ENCODE results near the gene KRT23. TPM values are rescaled to one million over a fixed set of nuclear protein-coding genes. Genes with fewer than 3 reads are reported as not detected.
A peak's percentile ranks its signal among the peaks of the same experiment; 100 is the strongest.

The KRT23 gene
- total and polyA plus RNA-seq, 2 of the 13 experiments (the other 11 are each of a cell fraction or from before 2014, with no cell fraction given): 24.7 to 51.1 TPM

- H3K9me3 ChIP-seq (ENCODE audit: low read length): no peaks in the 10 kb centered on the region
- peak; percentile 57 for DNase-seq (ENCODE audit: low spot score)
- intact Hi-C loops (cut with micrococcal nuclease; ENCODE audit: unreplicated experiment): no loop called here
- peak overlapping the region; percentile 39 for H3K27ac ChIP-seq (ENCODE audit: extremely low read length, insufficient read depth, low read length)
- in situ Hi-C loops (cut with HindIII; ENCODE audit: extremely low pct_ligation_motif_present, low pct_unique_long_range_greater_than_20kb): no loop called here
- peak; percentile 74 for ATAC-seq
- no TSS peak for BruUV-seq (replicated peaks)
- ChIA-PET CTCF (ENCODE audit: low intra/inter-chr PET ratio, low total read pairs) (no interaction called here), POLR2A (interaction anchor here (0.8 to 1.9 kb wide), 3 partner anchors 8 to 47 kb away, joined by 3 to 9 read pairs (median 6); no protein-coding TSS in a partner anchor)
- peak overlapping the region in 1 of 3 experiments; percentile 13; a peak in 1 of 6 replicates for H3K4me3 ChIP-seq (replicated peaks in 1 of 3; ENCODE audit: insufficient read depth in 1 of 3, low read depth in 2 of 3, low read length in 3 of 3)
- peak overlapping the region; percentile 59 for H3K4me2 ChIP-seq (ENCODE audit: low read depth, low read length)
- no peak for FAIRE-seq
- H3K9ac ChIP-seq (ENCODE audit: insufficient read depth, low read depth, low read length): peak overlapping the region; percentile 43
- 31% methylated on average over 10 of the region's 10 CpGs for WGBS (ENCODE audit: low lambda C conversion rate)
- no peaks in the 10 kb centered on the region for H4K20me1 ChIP-seq (ENCODE audit: insufficient read depth, low read length)
- H2AFZ ChIP-seq (ENCODE audit: low read length): peak overlapping the region; percentile 35
- peaks cover 83% of the 10 kb centered on the region for H3K4me1 ChIP-seq (ENCODE audit: insufficient read depth, low read length)
- H3K79me2 ChIP-seq (ENCODE audit: insufficient read depth, low read length): no peaks in the 10 kb centered on the region
- H3K27me3 ChIP-seq (ENCODE audit: control insufficient read depth in 1 of 2, insufficient read depth in 2 of 2, low read length in 2 of 2): no peaks in the 10 kb centered on the region
- no peaks in the 10 kb centered on the region; a peak in 1 of 5 replicates for H3K36me3 ChIP-seq (replicated peaks in 1 of 2; ENCODE audit: control insufficient read depth in 1 of 2, insufficient read depth in 2 of 2, low read length in 2 of 2)
- TF ChIP-seq SOX5 (CRISPR knock-in tag; IDR thresholded peaks at IDR 0.05; ENCODE audit: borderline replicate concordance): peak; percentile 56; the same call in 1 of the 2 replicates
- TF ChIP-seq SOX6 (IDR thresholded peaks at IDR 0.05): no peak
- peak; percentile 72 for TF ChIP-seq SOX6 (CRISPR knock-in tag; IDR thresholded peaks at IDR 0.05)
- no peak for TF ChIP-seq ZNF530 (CRISPR knock-in tag; IDR thresholded peaks at IDR 0.05; ENCODE audit: low read depth)
- peak; percentile 49; the same call in 1 of the 2 replicates for TF ChIP-seq ARID5B (CRISPR knock-in tag; IDR thresholded peaks at IDR 0.05)
- peak; percentile 30; the same call in 1 of the 2 replicates for TF ChIP-seq TFE3 (CRISPR knock-in tag; IDR thresholded peaks at IDR 0.05)
- no peak for TF ChIP-seq ATF5 (CRISPR knock-in tag; IDR thresholded peaks at IDR 0.05; ENCODE audit: low read depth)
- TF ChIP-seq ZBTB38 (CRISPR knock-in tag; IDR thresholded peaks at IDR 0.05): 0 out of 2 replicates have a peak, but pooled peaks have one; percentile 27
- TF ChIP-seq FOXP1 (IDR thresholded peaks at IDR 0.05): no peak
- TF ChIP-seq FOXP1 (CRISPR knock-in tag; IDR thresholded peaks at IDR 0.05): peak; percentile 71
- peak; percentile 70 for TF ChIP-seq FOXP4 (CRISPR knock-in tag; IDR thresholded peaks at IDR 0.05)
- peak; percentile 45; the same call in 1 of the 2 replicates for TF ChIP-seq BHLHE40 (IDR thresholded peaks at IDR 0.05; ENCODE audit: low read length)
- peak; percentile 37; the same call in 1 of the 2 replicates for TF ChIP-seq GATAD2A (CRISPR knock-in tag; IDR thresholded peaks at IDR 0.05)
- no peak for TF ChIP-seq FOXA1 (IDR thresholded peaks at IDR 0.05)
- peak; percentile 76 for TF ChIP-seq FOXA1 (CRISPR knock-in tag; IDR thresholded peaks at IDR 0.05)
- no peak for TF ChIP-seq ELF1 (CRISPR knock-in tag; IDR thresholded peaks at IDR 0.05)
- 0 out of 2 replicates have a peak, but pooled peaks have one; percentile 43 for TF ChIP-seq ZNF292 (CRISPR knock-in tag; IDR thresholded peaks at IDR 0.05; ENCODE audit: borderline replicate concordance, low read depth)
- TF ChIP-seq ZNF34 (CRISPR knock-in tag; IDR thresholded peaks at IDR 0.05; ENCODE audit: borderline replicate concordance): no peak
- TF ChIP-seq SOX13 (IDR thresholded peaks at IDR 0.05): no peak
- peak in 1 of 2 experiments; percentile 68; a peak in 2 of 4 replicates for TF ChIP-seq SOX13 (CRISPR knock-in tag; conservative IDR thresholded peaks at IDR 0.05 in 1 of 2, IDR thresholded peaks at IDR 0.05 in 1 of 2)
Observed at GRCh38 chr17:40949418-40949817, 12.0 kb upstream of the KRT23 start.
